CD14-positive monocyte (primary cell): Measurements from ENCODE around the gene SAG. TPM values are rescaled to one million over a fixed set of nuclear protein-coding genes. Genes with fewer than 3 reads are reported as not detected.

Experiments used
- DNase-seq, 3 donors: peaks; one replicate each; pipeline ENCODE4 v3.0.0-alpha.2; 2011 to 2022
- H2AFZ ChIP-seq: 2 replicates; pipeline ENCODE4 v1.6.0; 2012; ENCODE audit warnings: mild to moderate bottlenecking, low read depth, low read length, inconsistent platforms; ENCODE audit not compliant: insufficient read depth, poor library complexity, severe bottlenecking
- H3K27ac ChIP-seq, 2 donors: 1 replicate in 1 of 2; 2 replicates in 1 of 2; pipeline ENCODE4 v1.5.1; 2012 to 2013; ENCODE audit warnings: low read length in 2 of 2, control low read depth in 1 of 2, inconsistent platforms in 1 of 2, low read depth in 1 of 2, mild to moderate bottlenecking in 1 of 2
- H3K27me3 ChIP-seq, 2 donors: one replicate each; pipeline versions ENCODE4 v1.6.0 to v1.6.1; 2011 to 2013; ENCODE audit warnings: low read length in 2 of 2; ENCODE audit not compliant: control insufficient read depth in 2 of 2, insufficient read depth in 2 of 2
- H3K36me3 ChIP-seq, 2 donors: replicated peaks in 1 of 2; 1 replicate in 1 of 2; 2 replicates in 1 of 2; pipeline versions ENCODE4 v1.5.1 to v1.6.1; 2012 to 2013; ENCODE audit warnings: low read length in 2 of 2, control low read depth in 1 of 2, inconsistent platforms in 1 of 2, mild to moderate bottlenecking in 1 of 2; ENCODE audit not compliant: insufficient read depth in 2 of 2, control insufficient read depth in 1 of 2
- H3K4me1 ChIP-seq, 2 donors: 1 replicate in 1 of 2; 2 replicates in 1 of 2; pipeline versions ENCODE4 v1.5.1 to v1.6.1; 2012 to 2013; ENCODE audit warnings: low read length in 2 of 2, control low read depth in 1 of 2, inconsistent platforms in 1 of 2, mild to moderate bottlenecking in 1 of 2, moderate library complexity in 1 of 2; ENCODE audit not compliant: insufficient read depth in 2 of 2, control insufficient read depth in 1 of 2
- H3K4me2 ChIP-seq: replicated peaks from 2 replicates; pipeline ENCODE3; 2012; ENCODE audit warnings: low read length, moderate library complexity, mild to moderate bottlenecking; ENCODE audit not compliant: poor library complexity, severe bottlenecking; ENCODE audit errors: extremely low read depth
- H3K4me3 ChIP-seq, 3 experiments: fragments of 200-600 bp in 1 of 3; sonication (generic) in 1 of 3; replicated peaks in 1 of 3; 1 replicate in 2 of 3; 2 replicates in 1 of 3; pipeline ENCODE4 v1.5.1; 2011 to 2013; ENCODE audit warnings: low read length in 3 of 3, mild to moderate bottlenecking in 3 of 3, control low read depth in 2 of 3, low read depth in 2 of 3, inconsistent platforms in 1 of 3, moderate library complexity in 1 of 3
- H3K79me2 ChIP-seq: 2 replicates; pipeline ENCODE4 v1.6.0; 2012; ENCODE audit warnings: mild to moderate bottlenecking, control low read depth, inconsistent platforms, low read length, moderate library complexity; ENCODE audit not compliant: insufficient read depth
- H3K9ac ChIP-seq: 2 replicates; pipeline ENCODE4 v1.6.0; 2017; ENCODE audit warnings: low read length, mild to moderate bottlenecking; ENCODE audit not compliant: insufficient read depth, poor library complexity, severe bottlenecking
- H3K9me3 ChIP-seq, 2 donors: replicated peaks in 1 of 2; 1 replicate in 1 of 2; 2 replicates in 1 of 2; pipeline versions ENCODE4 v1.5.1 to v1.6.1; 2012 to 2013; ENCODE audit warnings: low read length in 2 of 2, control low read depth in 1 of 2; ENCODE audit not compliant: control insufficient read depth in 1 of 2, insufficient read depth in 1 of 2
- H4K20me1 ChIP-seq: 2 replicates; pipeline ENCODE4 v1.6.0; 2012; ENCODE audit warnings: mild to moderate bottlenecking, low read length, control low read depth, moderate library complexity; ENCODE audit not compliant: insufficient read depth
- H3K27ac Mint-ChIP-seq, 7 donors: one replicate each; pipeline ENCODE4 v1.8.0; 2020; ENCODE audit warnings: mild to moderate bottlenecking in 7 of 7, mixed read lengths in 7 of 7, moderate library complexity in 6 of 7, inconsistent platforms in 2 of 7
- H3K27me3 Mint-ChIP-seq, 3 donors: one replicate each; pipeline ENCODE4 v1.8.0; 2021 to 2022; ENCODE audit warnings: low read depth in 3 of 3, mild to moderate bottlenecking in 3 of 3, mixed read lengths in 3 of 3, moderate library complexity in 3 of 3, inconsistent platforms in 1 of 3
- H3K36me3 Mint-ChIP-seq, 2 donors: one replicate each; pipeline ENCODE4 v1.8.0; 2020; ENCODE audit warnings: mixed read lengths in 2 of 2, inconsistent platforms in 1 of 2, mild to moderate bottlenecking in 1 of 2
- H3K4me1 Mint-ChIP-seq: one replicate; pipeline ENCODE4 v1.8.0; 2020; ENCODE audit warnings: mild to moderate bottlenecking, mixed read lengths
- H3K4me3 Mint-ChIP-seq, 2 donors: one replicate each; pipeline ENCODE4 v1.8.0; 2020; ENCODE audit warnings: mild to moderate bottlenecking in 2 of 2, mixed read lengths in 2 of 2, moderate library complexity in 1 of 2
- H3K9me3 Mint-ChIP-seq, 7 donors: one replicate each; pipeline ENCODE4 v1.8.0; 2020 to 2022; ENCODE audit warnings: mixed read lengths in 7 of 7, mild to moderate bottlenecking in 6 of 7, moderate library complexity in 6 of 7, inconsistent platforms in 2 of 7
- WGBS: methylation state at CpG from one replicate; pipeline ENCODE4 v1.1.5; 2013; ENCODE audit warnings: missing lambda C conversion rate; ENCODE audit not compliant: insufficient coverage; 5-methylcytosine and 5-hydroxymethylcytosine counted together
- intact Hi-C, 2 donors: fragments of 100-400 bp; cut with micrococcal nuclease; formaldehyde crosslinking; loops; one replicate each; pipeline versions ENCODE4 v1.15.0 to v1.15.1; 2023
- polyA plus RNA-seq, 3 donors: library from polyadenylated mRNA; depleted of rRNA in 1 of 3; unstranded in 2 of 3; stranded (reverse) in 1 of 3; fragments of 300-500 nt in 2 of 3; fragments of >200 nt in 1 of 3; fragmentation: Illumina TruSeq in 2 of 3; gene quantifications; 1 replicate in 2 of 3; 2 replicates in 1 of 3; pipeline ENCODE4 v1.2.3, GENCODE V29; 2012 to 2021
- TF ChIP-seq, protein P1 (sequence below): fragments of 200-600 bp; IDR thresholded peaks from one replicate; pipeline ENCODE4 v1.8.0; 2022; ENCODE audit warnings: antibody characterized with exemption, mild to moderate bottlenecking

The SAG gene
- polyA plus RNA-seq, 3 donors: 0.04 to 0.87 TPM; not detected in 1

DNA sequence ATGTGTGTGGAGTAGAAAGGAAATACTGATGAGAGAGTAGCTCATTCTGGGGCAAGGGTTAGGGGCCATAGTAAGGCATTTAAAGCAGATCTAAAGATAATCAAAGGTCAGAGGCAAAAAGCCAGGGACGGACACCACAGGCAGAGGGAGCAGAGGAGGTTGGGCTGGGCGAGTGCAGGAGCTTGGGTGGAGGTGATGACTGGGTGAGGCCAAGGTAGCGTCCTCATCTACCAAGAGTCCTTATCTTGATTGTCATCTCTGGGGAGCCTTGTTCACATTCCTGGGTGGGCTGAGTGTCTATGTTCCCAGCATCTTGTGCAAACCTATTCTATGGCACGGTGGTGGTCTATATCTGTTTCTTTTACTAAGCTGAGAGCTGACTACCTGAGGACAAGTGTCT lies 26.1 kb upstream of the SAG start:
- WGBS: 94% methylated on average over 2 of the region's 4 CpGs
- Mint-ChIP-seq H3K4me3 (peak overlapping the region in 1 of 2 donors; percentile 45), H3K27ac (peak overlapping the region in 1 of 7 donors; percentile 42), H3K36me3 (peaks cover 76 to 92% of the 10 kb centered on the region in 2 donors), H3K4me1 (peaks cover 5% of the 10 kb centered on the region), H3K27me3 (no peaks in the 10 kb centered on the region), H3K9me3 (peaks cover 0 to 2% (median 0%) of the 10 kb centered on the region in 7 donors)
- no peak overlapping the region for H3K4me3 ChIP-seq
- H3K27me3 ChIP-seq: no peaks in the 10 kb centered on the region
- H3K79me2 ChIP-seq: no peaks in the 10 kb centered on the region
- no peak overlapping the region for H3K27ac ChIP-seq
- no peak overlapping the region for H3K4me2 ChIP-seq
- no peak overlapping the region for H2AFZ ChIP-seq
- TF ChIP-seq, protein P1, sequence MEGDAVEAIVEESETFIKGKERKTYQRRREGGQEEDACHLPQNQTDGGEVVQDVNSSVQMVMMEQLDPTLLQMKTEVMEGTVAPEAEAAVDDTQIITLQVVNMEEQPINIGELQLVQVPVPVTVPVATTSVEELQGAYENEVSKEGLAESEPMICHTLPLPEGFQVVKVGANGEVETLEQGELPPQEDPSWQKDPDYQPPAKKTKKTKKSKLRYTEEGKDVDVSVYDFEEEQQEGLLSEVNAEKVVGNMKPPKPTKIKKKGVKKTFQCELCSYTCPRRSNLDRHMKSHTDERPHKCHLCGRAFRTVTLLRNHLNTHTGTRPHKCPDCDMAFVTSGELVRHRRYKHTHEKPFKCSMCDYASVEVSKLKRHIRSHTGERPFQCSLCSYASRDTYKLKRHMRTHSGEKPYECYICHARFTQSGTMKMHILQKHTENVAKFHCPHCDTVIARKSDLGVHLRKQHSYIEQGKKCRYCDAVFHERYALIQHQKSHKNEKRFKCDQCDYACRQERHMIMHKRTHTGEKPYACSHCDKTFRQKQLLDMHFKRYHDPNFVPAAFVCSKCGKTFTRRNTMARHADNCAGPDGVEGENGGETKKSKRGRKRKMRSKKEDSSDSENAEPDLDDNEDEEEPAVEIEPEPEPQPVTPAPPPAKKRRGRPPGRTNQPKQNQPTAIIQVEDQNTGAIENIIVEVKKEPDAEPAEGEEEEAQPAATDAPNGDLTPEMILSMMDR: no peak
- peaks cover 7% of the 10 kb centered on the region for H4K20me1 ChIP-seq
- H3K9ac ChIP-seq: no peak overlapping the region
- H3K36me3 ChIP-seq: peaks cover 82 to 93% of the 10 kb centered on the region in 2 donors
- H3K9me3 ChIP-seq: no peaks in the 10 kb centered on the region
- H3K4me1 ChIP-seq: peaks cover 0 to 8% of the 10 kb centered on the region in 2 donors
- intact Hi-C loops: no loop called here
- DNase-seq: no peak

DNA sequence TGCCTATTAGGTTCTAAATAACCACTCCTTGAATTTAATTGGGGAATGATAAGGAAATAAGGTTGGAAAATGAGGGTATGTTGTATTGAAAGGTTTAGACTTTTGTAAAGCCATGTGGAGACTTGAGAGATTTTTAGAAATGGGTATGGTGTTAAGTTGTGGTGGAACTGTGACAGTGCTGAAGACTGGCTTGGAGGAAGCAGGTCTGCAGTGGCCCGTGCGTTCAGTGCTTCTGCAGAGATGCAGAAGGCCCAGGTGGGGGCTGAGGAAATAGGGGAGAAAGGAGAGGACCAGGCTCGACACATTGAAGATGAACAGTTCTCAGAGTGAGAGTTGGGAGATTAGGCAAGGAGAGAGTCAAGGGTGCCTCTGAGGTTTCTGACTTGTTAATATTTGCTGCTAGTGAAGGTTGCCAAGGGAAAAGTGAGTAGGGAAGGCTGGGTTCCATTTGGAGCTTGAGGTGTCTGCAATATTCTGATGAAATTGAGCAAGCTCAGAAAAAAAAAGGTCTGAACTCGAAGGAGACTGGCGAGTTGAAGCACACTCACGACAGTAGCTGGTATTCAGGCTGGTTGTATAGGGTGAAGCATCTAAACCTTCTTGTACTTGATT lies 25.5 kb upstream of the SAG start:
- peaks cover 79 to 93% of the 10 kb centered on the region in 2 donors for H3K36me3 Mint-ChIP-seq

More for the DNA sequence above, 25.5 kb upstream of the SAG start:
- Histone ChIP-seq H3K27me3 (no peaks in the 10 kb centered on the region), H3K27ac (no peak overlapping the region), H2AFZ (no peak overlapping the region), H4K20me1 (peaks cover 7% of the 10 kb centered on the region), H3K4me1 (peaks cover 0 to 8% of the 10 kb centered on the region in 2 donors), H3K9ac (no peak overlapping the region), H3K4me2 (no peak overlapping the region), H3K36me3 (peaks cover 79 to 93% of the 10 kb centered on the region in 2 donors), H3K4me3 (no peak overlapping the region), H3K9me3 (no peaks in the 10 kb centered on the region), H3K79me2 (no peaks in the 10 kb centered on the region)
- DNase-seq: no peak
- Mint-ChIP-seq H3K4me1 (peaks cover 5% of the 10 kb centered on the region), H3K9me3 (peaks cover 0 to 2% (median 0%) of the 10 kb centered on the region in 7 donors), H3K27ac (peak overlapping the region in 3 of 7 donors; percentile 26 to 83 (median 74)), H3K27me3 (no peaks in the 10 kb centered on the region), H3K4me3 (peak overlapping the region in 1 of 2 donors; percentile 6)
- WGBS: 91% methylated on average over 6 of the region's 6 CpGs
- intact Hi-C loops: no loop called here
- TF ChIP-seq, protein P1: no peak
